GM20431 (cell line): ENCODE results near the gene VWCE.

Source experiments
- in situ Hi-C: fragments of 300-500 bp; cut with MseI, MboI; formaldehyde crosslinking; loops from one replicate; pipeline ENCODE4 v1.15.0; 2020; ENCODE audit warnings: low sequenced_read_pairs; ENCODE audit not compliant: unreplicated experiment

VWCE gene

GRCh38 chr11:61290905-61291690 lies 4.0 kb downstream of the VWCE start:
- in situ Hi-C loops: no loop called here

DNA sequence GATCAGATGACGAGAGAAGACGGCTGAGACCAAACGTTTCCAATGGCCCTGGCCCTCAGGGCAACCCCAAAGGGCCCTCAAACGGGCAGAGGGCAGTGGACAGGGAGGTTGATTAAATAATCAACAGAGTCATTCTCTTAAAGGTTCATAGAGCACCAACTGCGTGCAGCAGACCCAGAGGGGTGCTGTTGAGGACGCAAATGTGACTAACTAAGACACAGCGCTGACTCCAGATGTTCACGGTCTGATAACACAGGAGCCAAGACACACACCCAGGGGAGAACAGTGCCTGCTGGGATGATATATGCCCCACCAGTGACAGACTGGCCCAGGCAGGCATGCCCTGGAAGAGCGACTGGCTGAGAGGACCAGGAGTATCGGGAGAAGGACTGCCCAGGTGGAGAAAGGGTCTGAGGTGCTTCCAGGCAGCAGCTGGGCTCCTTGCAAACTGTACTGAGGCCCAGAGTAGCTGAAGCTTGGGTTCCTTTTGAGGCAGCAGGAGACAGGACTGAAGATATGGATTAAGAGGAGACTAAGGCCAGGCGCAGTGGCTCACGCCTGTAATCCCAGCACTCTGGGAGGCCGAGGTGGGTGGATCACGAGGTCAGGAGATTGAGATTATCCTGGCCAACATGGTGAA lies 7.7 kb downstream of the VWCE start:
- in situ Hi-C loops: no loop called here

GRCh38 chr11:61283613-61284012 lies 11.5 kb downstream of the VWCE start:
- in situ Hi-C loops: no loop called here

DNA sequence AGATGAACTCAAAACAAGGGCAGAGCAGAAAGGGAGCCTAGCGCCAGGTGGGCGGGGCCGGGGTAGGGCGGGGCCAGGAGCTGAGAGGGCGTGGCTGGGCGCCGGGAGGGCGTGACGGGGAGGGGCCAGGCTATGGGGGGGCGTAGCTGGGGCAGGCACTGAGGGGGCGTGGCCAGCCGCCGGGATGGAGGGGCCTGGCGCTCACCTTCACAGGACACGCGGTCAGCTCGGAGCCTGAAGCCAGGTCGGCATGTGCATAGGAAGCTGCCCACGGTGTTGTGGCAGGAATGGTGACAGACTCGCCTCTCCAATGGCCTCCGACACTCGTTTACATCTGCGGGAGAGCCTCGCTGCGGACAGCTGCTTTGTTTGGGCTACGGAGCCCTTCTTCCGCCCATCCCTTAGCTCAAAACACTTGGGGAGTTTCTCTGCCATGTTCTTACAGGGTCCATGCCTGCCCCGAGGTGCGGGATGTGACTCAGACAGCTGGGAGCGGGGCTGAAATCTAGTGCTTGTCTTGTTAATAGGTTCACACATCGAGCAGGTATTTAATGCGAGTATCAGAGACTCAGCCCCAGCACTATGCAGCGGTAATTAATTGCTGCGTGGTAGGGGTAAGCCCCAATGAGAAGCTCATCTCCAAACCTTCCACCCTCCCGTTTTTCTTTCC lies 13.4 kb downstream of the VWCE start:
- in situ Hi-C loops: no loop called here

DNA sequence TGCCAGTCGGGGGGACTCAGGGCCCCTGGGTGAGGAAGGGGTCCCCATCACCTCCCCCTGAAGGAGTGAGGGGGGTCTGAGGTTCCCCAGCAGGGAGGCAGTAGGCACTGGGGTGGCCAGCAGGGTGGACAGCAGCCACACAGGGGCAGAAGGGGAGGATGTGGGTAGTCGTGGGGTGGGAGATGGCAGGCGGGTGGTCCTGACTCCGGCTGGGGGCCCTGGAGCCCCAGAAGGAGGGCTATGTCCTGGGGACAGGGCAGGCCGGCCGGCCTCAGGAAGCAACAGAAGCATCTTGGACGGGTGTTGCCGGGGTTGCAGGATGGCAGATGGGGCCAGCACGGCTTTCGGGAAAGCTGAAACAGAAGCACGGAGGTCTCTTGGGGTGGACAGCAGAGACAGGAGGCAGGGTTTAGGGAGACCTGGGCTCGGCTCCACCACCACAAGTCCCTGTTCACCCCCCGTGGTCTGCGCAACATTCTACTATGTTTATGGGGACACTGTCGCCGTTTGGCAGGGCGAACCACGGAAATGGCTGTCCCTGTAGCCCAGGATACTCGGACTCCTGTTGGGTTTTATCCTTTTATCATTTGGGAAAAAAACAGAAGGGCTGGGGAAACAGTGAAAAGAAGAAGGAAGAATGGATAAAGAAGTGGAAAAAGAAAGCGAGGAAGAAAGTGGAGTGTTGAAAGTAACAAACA lies 14.1 kb downstream of the VWCE start:
- in situ Hi-C loops: no loop called here

- in situ Hi-C loops: no loop called here
These were observed 15.0 kb downstream of the VWCE start for GRCh38 chr11:61279934-61280659.

DNA sequence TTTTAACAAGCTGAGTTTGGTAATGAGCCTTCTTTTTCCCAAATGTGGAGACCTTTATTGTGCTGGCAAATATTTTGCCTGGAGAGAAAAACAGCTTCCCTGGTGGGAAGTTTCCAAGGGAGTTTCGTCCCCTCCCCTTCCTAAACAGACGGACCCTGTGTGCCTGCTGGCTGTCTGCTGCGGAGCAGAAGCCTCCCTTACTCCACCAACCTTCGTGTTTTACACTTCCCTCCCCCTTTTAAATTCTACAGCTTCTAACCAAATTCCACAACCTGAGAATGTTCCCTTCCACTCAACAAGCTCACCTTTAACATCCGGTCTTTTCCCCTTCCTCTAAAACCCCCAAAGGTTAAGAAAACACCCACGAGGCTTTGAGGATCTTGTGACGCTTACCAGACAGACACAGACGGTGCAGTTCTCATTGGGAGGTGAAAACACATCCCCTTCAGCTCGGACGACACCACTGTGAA lies 17.1 kb downstream of the VWCE start:
- in situ Hi-C loops: no loop called here

- in situ Hi-C loops: no loop called here
These were observed 17.7 kb downstream of the VWCE start for GRCh38 chr11:61277186-61278000.

GRCh38 chr11:61275191-61275590 lies 19.9 kb downstream of the VWCE start:
- in situ Hi-C loops: no loop called here

GRCh38 chr11:61274084-61274483 lies 21.0 kb downstream of the VWCE start:
- in situ Hi-C loops: no loop called here

- in situ Hi-C loops: no loop called here
These were observed 21.7 kb downstream of the VWCE start for GRCh38 chr11:61273178-61274078.

DNA sequence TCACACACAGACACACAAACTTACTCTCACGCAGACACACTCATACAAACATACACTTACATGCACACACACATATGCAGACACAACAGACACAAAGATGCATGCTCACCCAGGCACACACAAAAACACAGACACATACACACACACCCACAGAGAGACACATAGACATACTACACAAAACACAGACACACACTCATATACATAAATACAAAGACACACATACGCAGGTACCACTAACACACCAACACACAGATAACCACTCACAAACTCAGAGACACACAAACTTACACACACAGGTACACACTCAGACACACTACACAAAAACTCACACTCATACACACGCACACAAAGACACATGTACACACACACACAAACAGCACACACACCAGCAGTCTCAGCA lies 22.4 kb downstream of the VWCE start:
- in situ Hi-C loops: no loop called here

- in situ Hi-C loops: no loop called here
These were observed 24.6 kb downstream of the VWCE start for GRCh38 chr11:61270354-61271076.

GRCh38 chr11:61268588-61269250 lies 26.4 kb downstream of the VWCE start:
- in situ Hi-C loops: no loop called here

DNA sequence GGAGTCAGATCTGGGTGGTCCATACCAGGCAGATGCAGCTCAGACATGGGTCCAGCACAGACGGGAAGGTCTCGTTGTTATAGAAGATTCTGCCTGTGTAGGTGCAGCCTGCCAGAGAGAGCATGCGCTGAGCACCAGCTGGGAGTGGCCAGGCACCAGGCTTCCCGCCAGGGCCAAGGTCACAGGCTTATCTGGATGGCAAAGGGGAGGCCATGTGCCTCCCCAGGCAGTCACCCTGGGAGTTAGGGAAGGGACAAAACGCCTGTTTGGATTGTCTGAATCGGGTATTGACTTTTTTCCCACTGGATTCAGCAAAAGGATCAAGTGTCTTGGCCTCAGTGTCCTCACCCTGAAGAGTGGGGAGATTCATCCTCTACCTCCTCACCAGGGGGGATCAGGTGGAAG lies 27.7 kb downstream of the VWCE start:
- in situ Hi-C loops: no loop called here

DNA sequence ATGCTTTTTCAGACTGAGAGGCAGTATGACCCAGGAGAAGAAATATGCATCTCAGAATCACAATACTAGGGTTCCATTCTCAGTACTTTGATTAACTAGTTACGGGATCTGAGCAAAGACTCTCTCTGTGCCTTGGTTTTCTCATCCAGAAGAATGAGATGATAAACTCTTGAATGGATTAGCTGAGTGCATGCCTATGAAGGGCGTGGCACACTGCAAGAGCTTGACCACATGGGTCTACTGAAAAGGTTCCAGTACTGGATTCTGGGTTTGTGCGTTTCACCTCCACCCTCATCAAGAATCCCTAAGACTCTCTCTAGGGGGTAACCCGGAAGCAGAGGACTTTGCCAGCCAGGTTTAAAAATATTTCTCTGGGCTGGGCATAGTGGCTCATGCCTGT lies 28.5 kb downstream of the VWCE start:
- in situ Hi-C loops: no loop called here

DNA sequence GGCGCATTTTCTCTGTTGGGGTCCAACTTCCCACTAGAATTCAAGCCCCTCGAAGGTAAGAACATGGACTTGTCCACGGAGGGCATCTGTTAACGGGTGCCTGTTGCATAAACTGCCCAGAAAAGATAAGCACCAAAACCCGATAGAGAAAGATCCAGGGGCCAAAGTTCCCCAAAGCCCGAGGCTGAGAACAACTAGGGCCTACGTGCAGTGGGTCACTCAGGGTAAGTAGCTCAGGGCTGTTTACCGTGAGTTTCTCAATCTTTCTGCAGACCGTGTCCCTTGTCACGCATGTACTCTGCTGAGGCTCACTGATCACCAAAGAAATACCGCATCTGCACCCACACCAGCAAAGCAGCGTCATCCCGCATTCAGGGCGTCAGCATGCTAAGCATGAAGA lies 29.8 kb downstream of the VWCE start:
- in situ Hi-C loops: no loop called here
